Hepatocyte (in vitro differentiated cells): ENCODE data around the gene METTL13. TPM values are rescaled to one million over a fixed set of nuclear protein-coding genes. Genes with fewer than 3 reads are reported as not detected.

Source experiments
- DNase-seq: peaks from one replicate; pipeline ENCODE4 v3.0.0-alpha.2; 2016; ENCODE audit warnings: low spot score
- H2AFZ ChIP-seq: fragments of 200-600 bp; sonication (generic); 2 replicates; pipeline ENCODE4 v1.6.0; 2016; ENCODE audit warnings: antibody characterized with exemption, mild to moderate bottlenecking
- H3K27ac ChIP-seq: fragments of 200-600 bp; sonication (generic); 2 replicates; pipeline ENCODE4 v1.5.1; 2016; ENCODE audit warnings: mild to moderate bottlenecking
- H3K27me3 ChIP-seq: fragments of 200-600 bp; sonication (generic); 2 replicates; pipeline ENCODE4 v1.6.1; 2016
- H3K36me3 ChIP-seq: fragments of 200-600 bp; sonication (generic); replicated peaks from 2 replicates; pipeline ENCODE4 v1.5.1; 2016; ENCODE audit warnings: low read depth; ENCODE audit not compliant: insufficient read depth
- H3K4me1 ChIP-seq: fragments of 200-600 bp; sonication (generic); 2 replicates; pipeline ENCODE4 v1.5.1; 2016; ENCODE audit warnings: mild to moderate bottlenecking, moderate library complexity; ENCODE audit not compliant: insufficient read depth
- H3K4me2 ChIP-seq: fragments of 200-600 bp; sonication (generic); 2 replicates; pipeline ENCODE4 v1.6.0; 2016
- H3K4me3 ChIP-seq: fragments of 200-600 bp; sonication (generic); 2 replicates; pipeline ENCODE4 v1.5.1; 2016; ENCODE audit warnings: mild to moderate bottlenecking
- H3K79me2 ChIP-seq: fragments of 200-600 bp; sonication (generic); 2 replicates; pipeline ENCODE4 v1.6.0; 2017; ENCODE audit warnings: mild to moderate bottlenecking
- H3K9me2 ChIP-seq: fragments of 200-600 bp; sonication (generic); replicated peaks from 2 replicates; pipeline ENCODE4 v1.6.0; 2017; ENCODE audit warnings: mild to moderate bottlenecking; ENCODE audit not compliant: insufficient read depth
- H3K9me3 ChIP-seq: fragments of 200-600 bp; sonication (generic); 2 replicates; pipeline ENCODE4 v1.5.1; 2016; ENCODE audit warnings: low read depth, mild to moderate bottlenecking
- H4K20me1 ChIP-seq: fragments of 200-600 bp; sonication (generic); 2 replicates; pipeline ENCODE4 v1.6.0; 2016; ENCODE audit warnings: mild to moderate bottlenecking; ENCODE audit not compliant: insufficient read depth, poor library complexity, severe bottlenecking
- CTCF ChIP-seq: fragments of 200-600 bp; sonication (generic); IDR thresholded peaks from 2 replicates; pipeline ENCODE4 v1.5.1; 2016; ENCODE audit warnings: antibody characterized with exemption, mild to moderate bottlenecking; ENCODE audit not compliant: poor library complexity
- EZH2 ChIP-seq: fragments of 200-600 bp; sonication (generic); IDR thresholded peaks from 2 replicates; pipeline ENCODE4 v1.6.1; 2016; ENCODE audit warnings: antibody characterized with exemption, mild to moderate bottlenecking, borderline replicate concordance
- EZH2phosphoT487 ChIP-seq: fragments of 200-600 bp; sonication (generic); IDR thresholded peaks from one replicate; pipeline ENCODE4 v1.6.1; 2018; ENCODE audit warnings: antibody characterized with exemption, mild to moderate bottlenecking, low read depth, moderate library complexity; ENCODE audit not compliant: unreplicated experiment, severe bottlenecking
- WGBS: methylation state at CpG from one replicate; pipeline ENCODE4 v1.1.6; 2016; ENCODE audit warnings: low lambda C conversion rate; ENCODE audit errors: missing lambda C conversion rate; 5-methylcytosine and 5-hydroxymethylcytosine counted together
- polyA plus RNA-seq: library from polyadenylated mRNA; unstranded; fragments of >200 nt; fragmentation: Nextera tagmentation; extraction: Ambion mirVana; gene quantifications from 2 replicates; pipeline ENCODE4 v1.2.1, GENCODE V29; 2016
- total RNA-seq: library from RNA; depleted of rRNA; stranded (reverse); fragments of >200 nt; gene quantifications from 2 replicates; pipeline ENCODE4 v1.2.3, GENCODE V29; 2014

METTL13 gene
- total and polyA plus RNA-seq, 2 experiments from 2014 or later: 19.5 to 24.4 TPM

GRCh38 chr1:171744986-171745385 lies 36.5 kb upstream of the METTL13 start:
- no peak overlapping the region for H3K4me2 ChIP-seq
- H3K36me3 ChIP-seq: no peaks in the 10 kb centered on the region
- WGBS: 98% methylated on average over 8 of the region's 8 CpGs
- H3K27ac ChIP-seq: no peak overlapping the region
- no peak for DNase-seq
- H2AFZ ChIP-seq: no peak overlapping the region
- H3K27me3 ChIP-seq: no peaks in the 10 kb centered on the region
- no peaks in the 10 kb centered on the region for H4K20me1 ChIP-seq
- no peak overlapping the region for H3K4me3 ChIP-seq
- no peaks in the 10 kb centered on the region for H3K9me3 ChIP-seq
- H3K9me2 ChIP-seq: no peaks in the 10 kb centered on the region
- TF ChIP-seq EZH2 (no peak), EZH2phosphoT487 (no peak), CTCF (no peak)
- H3K79me2 ChIP-seq: peaks cover 7% of the 10 kb centered on the region
- H3K4me1 ChIP-seq: no peaks in the 10 kb centered on the region

- Histone ChIP-seq H3K4me3 (no peak overlapping the region), H3K4me2 (no peak overlapping the region), H3K27me3 (no peaks in the 10 kb centered on the region), H2AFZ (no peak overlapping the region), H3K9me3 (no peaks in the 10 kb centered on the region), H3K4me1 (no peaks in the 10 kb centered on the region), H3K27ac (no peak overlapping the region), H3K9me2 (no peaks in the 10 kb centered on the region), H4K20me1 (no peaks in the 10 kb centered on the region), H3K36me3 (no peaks in the 10 kb centered on the region), H3K79me2 (no peaks in the 10 kb centered on the region)
- TF ChIP-seq EZH2: no peak
- no peak for TF ChIP-seq EZH2phosphoT487
- TF ChIP-seq CTCF: no peak
- 86% methylated on average over 3 of the region's 3 CpGs for WGBS
- DNase-seq: no peak
Measured at GRCh38 chr1:171748651-171749050, 32.8 kb upstream of the METTL13 start.

GRCh38 chr1:171751221-171751620 lies 30.2 kb upstream of the METTL13 start:
- 98% methylated on average over 6 of the region's 6 CpGs for WGBS
- H3K9me2 ChIP-seq: no peaks in the 10 kb centered on the region
- no peak overlapping the region for H3K27ac ChIP-seq

More at GRCh38 chr1:171751221-171751620, 30.2 kb upstream of the METTL13 start:
- H3K4me1 ChIP-seq: no peaks in the 10 kb centered on the region
- no peak for TF ChIP-seq EZH2
- no peak for TF ChIP-seq CTCF
- TF ChIP-seq EZH2phosphoT487: no peak
- no peaks in the 10 kb centered on the region for H3K9me3 ChIP-seq
- no peak overlapping the region for H2AFZ ChIP-seq
- H3K79me2 ChIP-seq: no peaks in the 10 kb centered on the region
- H4K20me1 ChIP-seq: no peaks in the 10 kb centered on the region
- no peaks in the 10 kb centered on the region for H3K36me3 ChIP-seq
- H3K4me3 ChIP-seq: no peak overlapping the region
- DNase-seq: no peak
- H3K4me2 ChIP-seq: no peak overlapping the region
- H3K27me3 ChIP-seq: no peaks in the 10 kb centered on the region
